Subcutaneous abdominal adipose tissue (tissue), 5 donors: Measurements from ENCODE around the gene BCAS3.
"Not testable (repeated sequence)": the region's sequence is repeated elsewhere in the genome, so short reads cannot be mapped to it uniquely, and the experiment has no call there.

Source experiments
- H3K27ac ChIP-seq: one replicate; pipeline ENCODE4 v1.7.0; 2013; ENCODE audit warnings: low read depth, mild to moderate bottlenecking, inconsistent platforms, low read length, moderate library complexity
- H3K27me3 ChIP-seq, 5 donors: one replicate each; pipeline ENCODE4 v1.7.0; 2013; ENCODE audit warnings: low read length in 5 of 5, inconsistent platforms in 1 of 5; ENCODE audit not compliant: control insufficient read depth in 5 of 5, insufficient read depth in 4 of 5
- H3K36me3 ChIP-seq, 5 donors: one replicate each; pipeline ENCODE4 v1.7.0; 2013; ENCODE audit warnings: low read length in 5 of 5; ENCODE audit not compliant: control insufficient read depth in 5 of 5, insufficient read depth in 5 of 5
- H3K4me1 ChIP-seq, 5 donors: one replicate each; pipeline ENCODE4 v1.7.0; 2013; ENCODE audit warnings: low read length in 5 of 5, mild to moderate bottlenecking in 3 of 5, moderate library complexity in 1 of 5; ENCODE audit not compliant: control insufficient read depth in 5 of 5, insufficient read depth in 5 of 5
- H3K4me3 ChIP-seq, 5 donors: one replicate each; pipeline ENCODE4 v1.7.0; 2013; ENCODE audit warnings: low read length in 5 of 5, low read depth in 1 of 5
- H3K9ac ChIP-seq, 5 donors: one replicate each; pipeline ENCODE4 v1.7.0; 2013; ENCODE audit warnings: low read length in 5 of 5, mild to moderate bottlenecking in 4 of 5, moderate library complexity in 3 of 5
- H3K9me3 ChIP-seq, 5 donors: one replicate each; pipeline ENCODE4 v1.7.0; 2013; ENCODE audit warnings: low read length in 5 of 5; ENCODE audit not compliant: control insufficient read depth in 5 of 5
- donor health status: healthy.
- donor health status: healthy.
- donor health status: healthy.
- donor health status: healthy.
- donor health status: healthy.

BCAS3 gene

GRCh38 chr17:61354895-61355874 is 677.5 kb downstream of the BCAS3 start:
- Histone ChIP-seq H3K36me3 (no peaks in the 10 kb centered on the region), H3K27me3 (no peaks in the 10 kb centered on the region), H3K4me1 (peaks cover 0 to 13% (median under 1%) of the 10 kb centered on the region in 5 donors), H3K9ac (no peak overlapping the region), H3K9me3 (no peaks in the 10 kb centered on the region), H3K4me3 (no peak overlapping the region), H3K27ac (no peak overlapping the region)

GRCh38 chr17:61357061-61357460 is 679.4 kb downstream of the BCAS3 start:
- H3K27ac ChIP-seq, H3K9me3 ChIP-seq, H3K36me3 ChIP-seq, H3K27me3 ChIP-seq, H3K4me3 ChIP-seq, H3K9ac ChIP-seq: not testable (repeated sequence)
- peaks cover 0 to 12% (median 10%) of the 10 kb centered on the region in 5 donors for H3K4me1 ChIP-seq

GRCh38 chr17:61359513-61359912 is 681.9 kb downstream of the BCAS3 start:
- H3K27me3 ChIP-seq, H3K9me3 ChIP-seq, H3K4me3 ChIP-seq, H3K9ac ChIP-seq, H3K36me3 ChIP-seq, H3K27ac ChIP-seq: not testable (repeated sequence)
- H3K4me1 ChIP-seq: peaks cover 0 to 32% (median 17%) of the 10 kb centered on the region in 5 donors

GRCh38 chr17:61360318-61360943 is 682.8 kb downstream of the BCAS3 start:
- Histone ChIP-seq H3K9me3 (no peaks in the 10 kb centered on the region), H3K4me1 (peaks cover 0 to 32% (median 17%) of the 10 kb centered on the region in 5 donors)

GRCh38 chr17:61361084-61361483 is 683.4 kb downstream of the BCAS3 start:
- no peaks in the 10 kb centered on the region for H3K36me3 ChIP-seq
- no peak overlapping the region for H3K4me3 ChIP-seq
- no peaks in the 10 kb centered on the region for H3K9me3 ChIP-seq
- peaks cover 0 to 32% (median 17%) of the 10 kb centered on the region in 5 donors for H3K4me1 ChIP-seq
- H3K9ac ChIP-seq: no peak overlapping the region
- no peaks in the 10 kb centered on the region for H3K27me3 ChIP-seq
- no peak overlapping the region for H3K27ac ChIP-seq

More at GRCh38 chr17:61360318-61360943, 682.8 kb downstream of the BCAS3 start:
- Histone ChIP-seq H3K27me3 (no peaks in the 10 kb centered on the region), H3K27ac (no peak overlapping the region), H3K4me3 (no peak overlapping the region), H3K36me3 (no peaks in the 10 kb centered on the region), H3K9ac (no peak overlapping the region)

- no peak overlapping the region for H3K27ac ChIP-seq
- H3K9ac ChIP-seq: no peak overlapping the region
- H3K4me3 ChIP-seq: no peak overlapping the region
- no peaks in the 10 kb centered on the region for H3K36me3 ChIP-seq
- no peaks in the 10 kb centered on the region for H3K27me3 ChIP-seq
- peaks cover 0 to 45% (median 30%) of the 10 kb centered on the region in 5 donors for H3K4me1 ChIP-seq
- H3K9me3 ChIP-seq: no peaks in the 10 kb centered on the region
Observed at GRCh38 chr17:61362396-61362795, 684.7 kb downstream of the BCAS3 start.

GRCh38 chr17:61362852-61363600 is 685.4 kb downstream of the BCAS3 start:
- Histone ChIP-seq H3K9ac (no peak overlapping the region), H3K27ac (no peak overlapping the region), H3K9me3 (no peaks in the 10 kb centered on the region), H3K4me1 (peaks cover 0 to 51% (median 35%) of the 10 kb centered on the region in 5 donors), H3K36me3 (no peaks in the 10 kb centered on the region), H3K4me3 (no peak overlapping the region), H3K27me3 (no peaks in the 10 kb centered on the region)

GRCh38 chr17:61363601-61364462 is 686.2 kb downstream of the BCAS3 start:
- no peak overlapping the region for H3K4me3 ChIP-seq
- no peaks in the 10 kb centered on the region for H3K9me3 ChIP-seq
- no peak overlapping the region for H3K27ac ChIP-seq
- H3K27me3 ChIP-seq: no peaks in the 10 kb centered on the region
- no peak overlapping the region for H3K9ac ChIP-seq
- no peaks in the 10 kb centered on the region for H3K36me3 ChIP-seq
- peaks cover 2 to 59% (median 43%) of the 10 kb centered on the region in 5 donors for H3K4me1 ChIP-seq

- no peak overlapping the region for H3K27ac ChIP-seq
- H3K9me3 ChIP-seq: no peaks in the 10 kb centered on the region
- H3K36me3 ChIP-seq: peaks cover 0 to 2% (median 0%) of the 10 kb centered on the region in 5 donors
- H3K4me3 ChIP-seq: no peak overlapping the region
- H3K27me3 ChIP-seq: no peaks in the 10 kb centered on the region
- peaks cover 5 to 65% (median 48%) of the 10 kb centered on the region in 5 donors for H3K4me1 ChIP-seq
- no peak overlapping the region for H3K9ac ChIP-seq
Observed at GRCh38 chr17:61364463-61364846, 686.8 kb downstream of the BCAS3 start.
